HepG2 (cell line): ENCODE results near the gene OGFR. TPM values are rescaled to one million over a fixed set of nuclear protein-coding genes. Genes with fewer than 3 reads are reported as not detected.
A peak's percentile ranks its signal among the peaks of the same experiment; 100 is the strongest.

ENCODE experiments used
- CBX2 ChIP-seq, 2 experiments: fragments of 200-600 bp in 1 of 2; sonication (generic); formaldehyde crosslinking in 1 of 2; IDR thresholded peaks; 2 replicates each; pipeline versions ENCODE4 v1.7.0 to v1.8.1; 2018 to 2022; ENCODE audit warnings: low read depth in 2 of 2, low read length in 1 of 2, mild to moderate bottlenecking in 1 of 2, missing genetic modification reagents in 1 of 2
- DNMT3B ChIP-seq: conservative IDR thresholded peaks from 2 replicates; pipeline ENCODE4 v1.6.1; 2016; ENCODE audit warnings: missing biosample characterization, control low read depth
- ELF4 ChIP-seq: sonication (generic); formaldehyde crosslinking; IDR thresholded peaks from 2 replicates; pipeline ENCODE4 v1.5.0; 2020; ENCODE audit warnings: missing genetic modification reagents, mild to moderate bottlenecking, moderate library complexity, borderline replicate concordance
- GTF2F1 ChIP-seq: fragments of 150-350 bp; IDR thresholded peaks from 2 replicates; pipeline ENCODE4 v1.6.1; 2014; ENCODE audit warnings: low read length
- GTF3A ChIP-seq: sonication (generic); formaldehyde crosslinking; conservative IDR thresholded peaks from 2 replicates; pipeline ENCODE4 v1.4.0; 2020; ENCODE audit warnings: mild to moderate bottlenecking, missing genetic modification reagents
- HNRNPK ChIP-seq: fragments of 200-400 bp; formaldehyde crosslinking; IDR thresholded peaks from 2 replicates; pipeline ENCODE4 v1.6.1; 2018; ENCODE audit warnings: low read length, low read depth, moderate library complexity, mild to moderate bottlenecking; ENCODE audit not compliant: poor library complexity, severe bottlenecking
- NFE2L1 ChIP-seq: sonication (generic); formaldehyde crosslinking; IDR thresholded peaks from 2 replicates; pipeline ENCODE4 v1.4.0; 2020; ENCODE audit warnings: missing genetic modification reagents, mild to moderate bottlenecking, borderline replicate concordance
- RARA ChIP-seq: IDR thresholded peaks from 2 replicates; pipeline ENCODE4 v1.6.1; 2016; ENCODE audit warnings: missing genetic modification reagents, missing compliant biosample characterization
- SMAD1 ChIP-seq: sonication (generic); formaldehyde crosslinking; IDR thresholded peaks from 2 replicates; pipeline ENCODE4 v1.4.0; 2020; ENCODE audit warnings: missing genetic modification reagents, low read depth, mild to moderate bottlenecking, borderline replicate concordance
- SMC3 ChIP-seq: IDR thresholded peaks from 2 replicates; pipeline ENCODE4 v1.6.1; 2011; ENCODE audit warnings: low read length, improper control_type of control experiment
- SNAPC4 ChIP-seq: sonication (generic); formaldehyde crosslinking; IDR thresholded peaks from 2 replicates; pipeline ENCODE4 v1.4.0; 2020; ENCODE audit warnings: mild to moderate bottlenecking, missing genetic modification reagents
- SPEN ChIP-seq: sonication (generic); formaldehyde crosslinking; IDR thresholded peaks from 2 replicates; pipeline ENCODE4 v1.5.1; 2020; ENCODE audit warnings: low read depth, mild to moderate bottlenecking, missing genetic modification reagents
- ZBTB3 ChIP-seq: sonication (generic); formaldehyde crosslinking; IDR thresholded peaks from 2 replicates; pipeline ENCODE4 v1.4.0; 2020; ENCODE audit warnings: low read depth, mild to moderate bottlenecking, moderate library complexity, missing genetic modification reagents, borderline replicate concordance
- ZEB1 ChIP-seq: IDR thresholded peaks from 2 replicates; pipeline ENCODE4 v1.6.1; 2012; ENCODE audit warnings: mild to moderate bottlenecking, low read depth, inconsistent platforms; ENCODE audit not compliant: insufficient replicate concordance
- ZFP37 ChIP-seq: sonication (generic); formaldehyde crosslinking; IDR thresholded peaks from 2 replicates; pipeline ENCODE4 v1.4.0; 2020; ENCODE audit warnings: missing genetic modification reagents, borderline replicate concordance
- ZFP82 ChIP-seq: sonication (generic); formaldehyde crosslinking; IDR thresholded peaks from 2 replicates; pipeline ENCODE4 v1.5.1; 2020; ENCODE audit warnings: mild to moderate bottlenecking, missing genetic modification reagents, borderline replicate concordance
- ZNF232 ChIP-seq: sonication (generic); formaldehyde crosslinking; IDR thresholded peaks from 2 replicates; pipeline ENCODE4 v1.4.0; 2020; ENCODE audit warnings: missing genetic modification reagents, borderline replicate concordance
- ZNF253 ChIP-seq: sonication (generic); formaldehyde crosslinking; IDR thresholded peaks from 2 replicates; pipeline ENCODE4 v1.8.0; 2022; ENCODE audit warnings: mild to moderate bottlenecking, missing genetic modification reagents, borderline replicate concordance
- ZNF333 ChIP-seq: sonication (generic); formaldehyde crosslinking; IDR thresholded peaks from 2 replicates; pipeline ENCODE4 v1.4.0; 2020; ENCODE audit warnings: mild to moderate bottlenecking, missing genetic modification reagents, borderline replicate concordance
- ZNF484 ChIP-seq: sonication (generic); formaldehyde crosslinking; IDR thresholded peaks from 2 replicates; pipeline ENCODE4 v1.5.1; 2020; ENCODE audit warnings: mild to moderate bottlenecking, low read depth, missing genetic modification reagents, borderline replicate concordance
- ZNF563 ChIP-seq: sonication (generic); formaldehyde crosslinking; IDR thresholded peaks from 2 replicates; pipeline ENCODE4 v1.8.0; 2022; ENCODE audit warnings: mild to moderate bottlenecking, moderate library complexity, missing genetic modification reagents
- ZNF782 ChIP-seq: sonication (generic); formaldehyde crosslinking; IDR thresholded peaks from 2 replicates; pipeline ENCODE4 v1.4.0; 2020; ENCODE audit warnings: missing genetic modification reagents, mild to moderate bottlenecking, borderline replicate concordance
- ZSCAN12 ChIP-seq: sonication (generic); formaldehyde crosslinking; IDR thresholded peaks from 2 replicates; pipeline ENCODE4 v1.9.0; 2021; ENCODE audit warnings: mild to moderate bottlenecking, missing genetic modification reagents
- polyA plus RNA-seq, 8 experiments: library from polyadenylated mRNA; depleted of rRNA in 3 of 8; stranded (reverse) in 7 of 8; unstranded in 1 of 8; fragments of >200 nt; fragmentation: Illumina TruSeq in 4 of 8; extraction: Trizol in 4 of 8; gene quantifications; 2 replicates each; pipeline versions ENCODE4 v1.2.1 to v1.2.3, GENCODE V29; 2011 to 2016; ENCODE audit warnings: low read depth in 4 of 8, missing spikeins in 1 of 8, mixed read lengths in 1 of 8; ENCODE audit not compliant: insufficient read depth in 1 of 8
- total RNA-seq, 5 experiments: library from RNA; depleted of rRNA; stranded (reverse); fragments of >200 nt; fragmentation: Illumina TruSeq; extraction: Trizol; gene quantifications; 2 replicates each; pipeline ENCODE4 v1.2.3, GENCODE V29; 2016; ENCODE audit warnings: low read depth in 1 of 5

Gene OGFR
- total and polyA plus RNA-seq, 2 of the 13 experiments (the other 11 are each of a cell fraction or from before 2014, with no cell fraction given): 47.7 to 81.8 TPM

- TF ChIP-seq ZNF253 (no peak), NFE2L1 (CRISPR knock-in tag) (no peak), SPEN (CRISPR knock-in tag) (peak; percentile 80), ZFP82 (CRISPR knock-in tag) (no peak), RARA (peak; percentile 4; the same call in 1 of the 2 replicates), ZNF782 (peak; percentile 74; the same call in 1 of the 2 replicates), CBX2 (IDR thresholded peaks at IDR 0.05; ENCODE audit: low read depth, low read length) (no peak), CBX2 (CRISPR knock-in tag; IDR thresholded peaks at IDR 0.05; ENCODE audit: low read depth) (no peak), ZSCAN12 (peak; percentile 95; the same call in 1 of the 2 replicates), SMC3 (no peak), HNRNPK (peak; percentile 41), ZBTB3 (CRISPR knock-in tag) (peak; percentile 74; the same call in 1 of the 2 replicates), ZEB1 (peak; percentile 41), ELF4 (peak; percentile 62; the same call in 1 of the 2 replicates), ZNF563 (CRISPR knock-in tag) (peak; percentile 14), SNAPC4 (0 out of 2 replicates have a peak, but pooled peaks have one; percentile 59), ZFP37 (CRISPR knock-in tag) (no peak), DNMT3B (no peak), SMAD1 (CRISPR knock-in tag) (peak; percentile 40; the same call in 1 of the 2 replicates), ZNF333 (CRISPR knock-in tag) (no peak; the same call in 1 of the 2 replicates), ZNF232 (CRISPR knock-in tag) (peak; percentile 62; the same call in 1 of the 2 replicates), GTF2F1 (no peak), GTF3A (CRISPR knock-in tag) (no peak), ZNF484 (CRISPR knock-in tag) (no peak; the same call in 1 of the 2 replicates)
These were observed 9.4 kb upstream of the OGFR start (continued) for GRCh38 chr20:62795023-62795761.
